SK-N-SH (cell line): ENCODE data around the gene BNIP3. TPM values are rescaled to one million over a fixed set of nuclear protein-coding genes. Genes with fewer than 3 reads are reported as not detected.

Experiments
- CTCF ChIA-PET: fragments of 300-600, 350-600 bp; formaldehyde crosslinking; extraction: SDS; loops from one replicate; lab custom pipeline; 2021; lab: Yijun Ruan, JAX
- POLR2A ChIA-PET: fragments of 350-600 bp; sonication (Branson Sonifier 250); formaldehyde crosslinking; extraction: SDS; loops from one replicate; lab custom pipeline; 2020; ENCODE audit warnings: antibody characterized with exemption, inconsistent platforms; lab: Yijun Ruan, JAX
- DNase-seq: peaks from one replicate; pipeline ENCODE4 v3.0.0; 2012
- H2AFZ ChIP-seq: fragments of 200-600 bp; sonication (generic); 2 replicates; pipeline ENCODE4 v1.8.1; 2016; ENCODE audit warnings: antibody characterized with exemption, mild to moderate bottlenecking, low read depth
- H3F3A ChIP-seq: fragments of 200-600 bp; sonication (generic); replicated peaks from 2 replicates; pipeline ENCODE3; 2016; ENCODE audit warnings: antibody characterized with exemption, mild to moderate bottlenecking; ENCODE audit not compliant: insufficient read depth
- H3K27ac ChIP-seq, 2 experiments: fragments of 200-500 bp in 1 of 2; fragments of 200-600 bp in 1 of 2; sonication (Bioruptor generic) in 1 of 2; sonication (generic), shearing (Covaris generic) in 1 of 2; 2 replicates each; pipeline versions ENCODE4 v1.5.1 to v1.6.1; 2014 to 2016; ENCODE audit warnings: low read depth in 2 of 2, inconsistent platforms in 1 of 2, low read length in 1 of 2, mild to moderate bottlenecking in 1 of 2, mixed read lengths in 1 of 2
- H3K27me3 ChIP-seq: fragments of 200-600 bp; sonication (generic), shearing (Covaris generic); 2 replicates; pipeline ENCODE4 v1.6.1; 2016; ENCODE audit warnings: mixed run types; ENCODE audit not compliant: insufficient read depth
- H3K36me3 ChIP-seq, 2 experiments: fragments of 200-500 bp in 1 of 2; fragments of 200-600 bp in 1 of 2; sonication (Bioruptor generic) in 1 of 2; sonication (generic) in 1 of 2; replicated peaks in 1 of 2; 2 replicates each; pipeline versions ENCODE3 to v1.5.1; 2014 to 2016; ENCODE audit warnings: low read length in 1 of 2, mild to moderate bottlenecking in 1 of 2; ENCODE audit not compliant: insufficient read depth in 2 of 2, control insufficient read depth in 1 of 2
- H3K4me1 ChIP-seq, 2 experiments: fragments of 200-500 bp in 1 of 2; fragments of 200-600 bp in 1 of 2; sonication (Bioruptor generic) in 1 of 2; sonication (generic), shearing (Covaris generic) in 1 of 2; 2 replicates each; pipeline versions ENCODE4 v1.5.1 to v1.6.1; 2014 to 2016; ENCODE audit warnings: low read depth in 1 of 2, low read length in 1 of 2, mixed run types in 1 of 2; ENCODE audit not compliant: insufficient read depth in 2 of 2, control insufficient read depth in 1 of 2
- H3K4me2 ChIP-seq: fragments of 200-600 bp; sonication (generic), shearing (Covaris generic); 2 replicates; pipeline ENCODE4 v1.6.1; 2017; ENCODE audit warnings: mixed run types
- H3K4me3 ChIP-seq, 2 experiments: fragments of 200-500 bp in 1 of 2; fragments of 200-600 bp in 1 of 2; sonication (Bioruptor generic) in 1 of 2; sonication (generic), shearing (Covaris generic) in 1 of 2; 2 replicates each; pipeline versions ENCODE4 v1.5.1 to v1.8.1; 2014 to 2016; ENCODE audit warnings: low read depth in 2 of 2, inconsistent platforms in 1 of 2, low read length in 1 of 2, mild to moderate bottlenecking in 1 of 2, mixed read lengths in 1 of 2, moderate library complexity in 1 of 2
- H3K79me2 ChIP-seq: fragments of 200-600 bp; sonication (generic); 2 replicates; pipeline ENCODE4 v1.8.1; 2017; ENCODE audit warnings: mild to moderate bottlenecking; ENCODE audit not compliant: insufficient read depth
- H3K9ac ChIP-seq: fragments of 200-600 bp; sonication (generic); 2 replicates; pipeline ENCODE4 v1.6.1; 2017; ENCODE audit warnings: mixed run types
- H3K9me2 ChIP-seq: fragments of 200-600 bp; sonication (generic); 2 replicates; pipeline ENCODE4 v1.6.1; 2017; ENCODE audit warnings: mixed run types
- H3K9me3 ChIP-seq: fragments of 200-600 bp; sonication (generic); 2 replicates; pipeline ENCODE4 v1.6.1; 2017; ENCODE audit warnings: mixed run types, mild to moderate bottlenecking, moderate library complexity
- H4K20me1 ChIP-seq: fragments of 200-600 bp; sonication (generic); 2 replicates; pipeline ENCODE4 v1.6.1; 2017; ENCODE audit warnings: mild to moderate bottlenecking, mixed run types; ENCODE audit not compliant: insufficient read depth
- CHD2 ChIP-seq: fragments of 150-350 bp; IDR thresholded peaks from 2 replicates; pipeline ENCODE4 v1.6.1; 2018; ENCODE audit warnings: low read length; ENCODE audit not compliant: partially characterized antibody
- EP300 ChIP-seq, 2 experiments: IDR thresholded peaks; 2 replicates each; pipeline versions ENCODE4 v1.4.0 to v1.6.1; 2012; ENCODE audit warnings: borderline replicate concordance in 1 of 2, low read depth in 1 of 2, low read length in 1 of 2
- EZH2phosphoT487 ChIP-seq: fragments of 200-600 bp; sonication (generic); IDR thresholded peaks from 2 replicates; pipeline ENCODE4 v1.6.1; 2017; ENCODE audit warnings: low read depth, mixed run types, mild to moderate bottlenecking, antibody characterized with exemption, moderate library complexity, borderline replicate concordance
- FOXM1 ChIP-seq: IDR thresholded peaks from 2 replicates; pipeline ENCODE4 v1.4.0; 2012; ENCODE audit warnings: low read depth, mild to moderate bottlenecking
- GABPA ChIP-seq: IDR thresholded peaks from 2 replicates; pipeline ENCODE4 v1.4.0; 2012; ENCODE audit warnings: low read depth, mild to moderate bottlenecking
- MEF2A ChIP-seq: IDR thresholded peaks from 2 replicates; pipeline ENCODE4 v1.4.0; 2012; ENCODE audit warnings: low read depth, borderline replicate concordance
- MXI1 ChIP-seq: IDR thresholded peaks from 2 replicates; pipeline ENCODE4 v1.6.1; 2012; ENCODE audit warnings: mild to moderate bottlenecking, low read depth, low read length, improper control_type of control experiment
- NRF1 ChIP-seq: IDR thresholded peaks from 2 replicates; pipeline ENCODE4 v1.6.1; 2012; ENCODE audit warnings: low read depth, mild to moderate bottlenecking, low read length
- POLR2AphosphoS5 ChIP-seq: IDR thresholded peaks from 2 replicates; pipeline ENCODE4 v1.6.1; 2012; ENCODE audit warnings: low read depth, low read length
- REST ChIP-seq: IDR thresholded peaks from 2 replicates; pipeline ENCODE4 v1.6.1; 2012; ENCODE audit warnings: mild to moderate bottlenecking, low read depth, low read length, moderate library complexity
- SIN3A ChIP-seq: IDR thresholded peaks from 2 replicates; pipeline ENCODE4 v1.6.1; 2012; ENCODE audit warnings: low read depth, mild to moderate bottlenecking, low read length, moderate library complexity, borderline replicate concordance
- TAF1 ChIP-seq: IDR thresholded peaks from 2 replicates; pipeline ENCODE4 v1.6.1; 2012; ENCODE audit warnings: low read depth, mild to moderate bottlenecking, low read length, moderate library complexity, borderline replicate concordance
- YY1 ChIP-seq: IDR thresholded peaks from 2 replicates; pipeline ENCODE4 v1.4.0; 2012; ENCODE audit warnings: low read depth, mild to moderate bottlenecking
- WGBS: methylation state at CpG from one replicate; pipeline ENCODE4 v1.1.6; 2017; ENCODE audit warnings: low lambda C conversion rate; 5-methylcytosine and 5-hydroxymethylcytosine counted together
- polyA plus RNA-seq, 3 experiments: library from polyadenylated mRNA; depleted of rRNA; stranded (reverse); fragments of >200 nt; gene quantifications; 2 replicates each; pipeline ENCODE4 v1.2.3, GENCODE V29; 2012
- TF ChIP-seq, protein P1 (sequence below): IDR thresholded peaks from 2 replicates; pipeline ENCODE4; 2012
- TF ChIP-seq, protein P2 (sequence below): IDR thresholded peaks from 2 replicates; pipeline ENCODE4 v1.4.0; 2012; ENCODE audit warnings: low read depth, borderline replicate concordance
- TF ChIP-seq, protein P3 (sequence below): fragments of 150-350 bp; IDR thresholded peaks from 2 replicates; pipeline ENCODE4 v1.6.1; 2017; ENCODE audit warnings: antibody characterized with exemption, low read length, low read depth, borderline replicate concordance
- TF ChIP-seq, protein P4 (sequence below): IDR thresholded peaks from 2 replicates; pipeline ENCODE4 v1.4.0; 2012; ENCODE audit warnings: low read depth, borderline replicate concordance

Gene BNIP3
- polyA plus RNA-seq, 1 of the 3 experiments (the other 2 are of a cell fraction), result 40.3 TPM

GRCh38 chr10:131972474-131973071 is 9.2 kb downstream of the BNIP3 start (continued):
- TF ChIP-seq, protein P1, sequence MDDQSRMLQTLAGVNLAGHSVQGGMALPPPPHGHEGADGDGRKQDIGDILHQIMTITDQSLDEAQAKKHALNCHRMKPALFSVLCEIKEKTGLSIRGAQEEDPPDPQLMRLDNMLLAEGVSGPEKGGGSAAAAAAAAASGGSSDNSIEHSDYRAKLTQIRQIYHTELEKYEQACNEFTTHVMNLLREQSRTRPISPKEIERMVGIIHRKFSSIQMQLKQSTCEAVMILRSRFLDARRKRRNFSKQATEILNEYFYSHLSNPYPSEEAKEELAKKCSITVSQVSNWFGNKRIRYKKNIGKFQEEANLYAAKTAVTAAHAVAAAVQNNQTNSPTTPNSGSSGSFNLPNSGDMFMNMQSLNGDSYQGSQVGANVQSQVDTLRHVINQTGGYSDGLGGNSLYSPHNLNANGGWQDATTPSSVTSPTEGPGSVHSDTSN, result no peak

GRCh38 chr10:131971591-131971990 is 10.1 kb downstream of the BNIP3 start:
- Histone ChIP-seq H3K4me2 (no peak overlapping the region), H3F3A (no peaks in the 10 kb centered on the region), H3K27me3 (no peaks in the 10 kb centered on the region), H3K36me3 (peaks cover 17 to 48% of the 10 kb centered on the region in 2 experiments), H3K9me3 (no peaks in the 10 kb centered on the region), H2AFZ (no peak overlapping the region), H3K4me1 (peaks cover 0 to 20% of the 10 kb centered on the region in 2 experiments; a peak in 2 of 4 replicates), H3K9ac (no peak overlapping the region), H3K27ac (no peak overlapping the region; a peak in 1 of 4 replicates), H3K79me2 (peaks cover 64% of the 10 kb centered on the region), H3K4me3 (no peak overlapping the region), H4K20me1 (peaks cover 49% of the 10 kb centered on the region), H3K9me2 (no peaks in the 10 kb centered on the region)
- 97% methylated on average over 7 of the region's 7 CpGs for WGBS
- ChIA-PET CTCF (interaction anchor here (0.9 to 1.1 kb wide), 2 partner anchors 9 to 52 kb away, joined by 3 to 4 read pairs; no protein-coding TSS in a partner anchor), POLR2A (no interaction called here)
- no peak for DNase-seq
- TF ChIP-seq, protein P2, sequence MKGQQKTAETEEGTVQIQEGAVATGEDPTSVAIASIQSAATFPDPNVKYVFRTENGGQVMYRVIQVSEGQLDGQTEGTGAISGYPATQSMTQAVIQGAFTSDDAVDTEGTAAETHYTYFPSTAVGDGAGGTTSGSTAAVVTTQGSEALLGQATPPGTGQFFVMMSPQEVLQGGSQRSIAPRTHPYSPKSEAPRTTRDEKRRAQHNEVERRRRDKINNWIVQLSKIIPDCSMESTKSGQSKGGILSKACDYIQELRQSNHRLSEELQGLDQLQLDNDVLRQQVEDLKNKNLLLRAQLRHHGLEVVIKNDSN, result no peak
- TF ChIP-seq MEF2A (no peak), FOXM1 (no peak), POLR2AphosphoS5 (no peak), REST (no peak), EZH2phosphoT487 (no peak), YY1 (no peak), NRF1 (no peak), TAF1 (no peak), MXI1 (no peak), GABPA (no peak), SIN3A (no peak), CHD2 (no peak), EP300 (IDR thresholded peaks at IDR 0.05; ENCODE audit: borderline replicate concordance in 1 of 2, low read depth in 1 of 2, low read length in 1 of 2) (no peak)
- TF ChIP-seq, protein P3, sequence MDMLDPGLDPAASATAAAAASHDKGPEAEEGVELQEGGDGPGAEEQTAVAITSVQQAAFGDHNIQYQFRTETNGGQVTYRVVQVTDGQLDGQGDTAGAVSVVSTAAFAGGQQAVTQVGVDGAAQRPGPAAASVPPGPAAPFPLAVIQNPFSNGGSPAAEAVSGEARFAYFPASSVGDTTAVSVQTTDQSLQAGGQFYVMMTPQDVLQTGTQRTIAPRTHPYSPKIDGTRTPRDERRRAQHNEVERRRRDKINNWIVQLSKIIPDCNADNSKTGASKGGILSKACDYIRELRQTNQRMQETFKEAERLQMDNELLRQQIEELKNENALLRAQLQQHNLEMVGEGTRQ, result no peak
- TF ChIP-seq, protein P4, sequence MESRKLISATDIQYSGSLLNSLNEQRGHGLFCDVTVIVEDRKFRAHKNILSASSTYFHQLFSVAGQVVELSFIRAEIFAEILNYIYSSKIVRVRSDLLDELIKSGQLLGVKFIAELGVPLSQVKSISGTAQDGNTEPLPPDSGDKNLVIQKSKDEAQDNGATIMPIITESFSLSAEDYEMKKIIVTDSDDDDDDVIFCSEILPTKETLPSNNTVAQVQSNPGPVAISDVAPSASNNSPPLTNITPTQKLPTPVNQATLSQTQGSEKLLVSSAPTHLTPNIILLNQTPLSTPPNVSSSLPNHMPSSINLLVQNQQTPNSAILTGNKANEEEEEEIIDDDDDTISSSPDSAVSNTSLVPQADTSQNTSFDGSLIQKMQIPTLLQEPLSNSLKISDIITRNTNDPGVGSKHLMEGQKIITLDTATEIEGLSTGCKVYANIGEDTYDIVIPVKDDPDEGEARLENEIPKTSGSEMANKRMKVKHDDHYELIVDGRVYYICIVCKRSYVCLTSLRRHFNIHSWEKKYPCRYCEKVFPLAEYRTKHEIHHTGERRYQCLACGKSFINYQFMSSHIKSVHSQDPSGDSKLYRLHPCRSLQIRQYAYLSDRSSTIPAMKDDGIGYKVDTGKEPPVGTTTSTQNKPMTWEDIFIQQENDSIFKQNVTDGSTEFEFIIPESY, result no peak
- TF ChIP-seq, protein P1, result no peak
